Liver (tissue), 9 donors: ENCODE results near the gene QKI. TPM values are rescaled to one million over a fixed set of nuclear protein-coding genes. Genes with fewer than 3 reads are reported as not detected.

ENCODE experiments used
- DNase-seq: peaks from one replicate; pipeline ENCODE4 v3.0.0-alpha.2; 2017; ENCODE audit warnings: low spot score
- H3K27ac ChIP-seq, 2 donors: one replicate each; pipeline ENCODE4 v1.7.0; 2013; ENCODE audit warnings: inconsistent platforms in 2 of 2, low read length in 2 of 2, control low read depth in 1 of 2, low read depth in 1 of 2, mild to moderate bottlenecking in 1 of 2
- H3K27me3 ChIP-seq, 4 donors: one replicate each; pipeline versions ENCODE4 v1.6.1 to v1.7.0; 2013; ENCODE audit warnings: low read length in 3 of 4, inconsistent platforms in 1 of 4, mild to moderate bottlenecking in 1 of 4, moderate library complexity in 1 of 4; ENCODE audit not compliant: control insufficient read depth in 4 of 4, insufficient read depth in 4 of 4
- H3K36me3 ChIP-seq, 4 donors: one replicate each; pipeline versions ENCODE4 v1.6.1 to v1.7.0; 2013; ENCODE audit warnings: low read length in 3 of 4, mild to moderate bottlenecking in 3 of 4, low read depth in 1 of 4, moderate library complexity in 1 of 4; ENCODE audit not compliant: control insufficient read depth in 4 of 4, insufficient read depth in 3 of 4
- H3K4me1 ChIP-seq, 4 donors: one replicate each; pipeline versions ENCODE4 v1.6.1 to v1.7.0; 2013; ENCODE audit warnings: low read length in 3 of 4, mild to moderate bottlenecking in 3 of 4, moderate library complexity in 1 of 4; ENCODE audit not compliant: control insufficient read depth in 4 of 4, insufficient read depth in 4 of 4
- H3K4me3 ChIP-seq, 3 donors: one replicate each; pipeline versions ENCODE4 v1.6.1 to v1.7.0; 2013; ENCODE audit warnings: low read length in 3 of 3, control low read depth in 1 of 3, low read depth in 1 of 3, mild to moderate bottlenecking in 1 of 3
- H3K9ac ChIP-seq, 2 donors: one replicate each; pipeline ENCODE4 v1.7.0; 2013; ENCODE audit warnings: low read length in 2 of 2, mild to moderate bottlenecking in 2 of 2, moderate library complexity in 2 of 2, control low read depth in 1 of 2, low read depth in 1 of 2
- H3K9me3 ChIP-seq, 4 donors: one replicate each; pipeline versions ENCODE4 v1.6.1 to v1.7.0; 2013; ENCODE audit warnings: low read length in 3 of 4; ENCODE audit not compliant: control insufficient read depth in 4 of 4
- ATF3 ChIP-seq: IDR thresholded peaks from 2 replicates; pipeline ENCODE4 v1.6.1; 2016; ENCODE audit warnings: antibody characterized with exemption
- CTCF ChIP-seq: fragments of 150-350 bp; IDR thresholded peaks from 2 replicates; pipeline ENCODE4 v1.5.1; 2017; ENCODE audit warnings: improper control_type of control experiment, low read depth, low read length; ENCODE audit not compliant: missing input control
- EGR1 ChIP-seq, 2 donors: IDR thresholded peaks; 2 replicates each; pipeline ENCODE4 v1.6.1; 2016 to 2018; ENCODE audit warnings: antibody characterized with exemption in 2 of 2, low read depth in 2 of 2
- FOXA1 ChIP-seq: IDR thresholded peaks from 2 replicates; pipeline ENCODE4 v1.6.1; 2016; ENCODE audit warnings: antibody characterized with exemption
- FOXA2 ChIP-seq: IDR thresholded peaks from 2 replicates; pipeline ENCODE4 v1.6.1; 2016; ENCODE audit warnings: antibody characterized with exemption
- GABPA ChIP-seq, 2 donors: IDR thresholded peaks in 1 of 2; conservative IDR thresholded peaks in 1 of 2; 2 replicates each; pipeline ENCODE4 v1.6.1; 2016; ENCODE audit warnings: antibody characterized with exemption in 2 of 2, mild to moderate bottlenecking in 1 of 2, moderate library complexity in 1 of 2
- HNF4A ChIP-seq, 2 donors: conservative IDR thresholded peaks; 2 replicates each; pipeline ENCODE4 v1.6.1; 2016; ENCODE audit warnings: antibody characterized with exemption in 2 of 2, mild to moderate bottlenecking in 2 of 2
- HNF4G ChIP-seq: IDR thresholded peaks from 2 replicates; pipeline ENCODE4 v1.6.1; 2016; ENCODE audit warnings: antibody characterized with exemption
- JUND ChIP-seq, 2 donors: IDR thresholded peaks; 2 replicates each; pipeline ENCODE4 v1.6.1; 2016; ENCODE audit warnings: antibody characterized with exemption in 2 of 2
- MAX ChIP-seq: IDR thresholded peaks from 2 replicates; pipeline ENCODE4 v1.6.1; 2016; ENCODE audit warnings: antibody characterized with exemption
- NR2F2 ChIP-seq: IDR thresholded peaks from 2 replicates; pipeline ENCODE4 v1.6.1; 2016; ENCODE audit warnings: antibody characterized with exemption
- REST ChIP-seq: IDR thresholded peaks from 2 replicates; pipeline ENCODE4 v1.6.1; 2016; ENCODE audit warnings: antibody characterized with exemption, mild to moderate bottlenecking
- SP1 ChIP-seq: IDR thresholded peaks from 2 replicates; pipeline ENCODE4 v1.6.1; 2018; ENCODE audit warnings: antibody characterized with exemption, mild to moderate bottlenecking
- TAF1 ChIP-seq: conservative IDR thresholded peaks from 2 replicates; pipeline ENCODE4 v1.6.1; 2016; ENCODE audit warnings: antibody characterized with exemption, mild to moderate bottlenecking
- ZBTB33 ChIP-seq: IDR thresholded peaks from 2 replicates; pipeline ENCODE4 v1.6.1; 2016; ENCODE audit warnings: antibody characterized with exemption
- WGBS: extraction: QIAGEN DNeasy Blood & Tissue Kit; methylation state at CpG from one replicate; pipeline ENCODE4 v1.1.7; 2013; 5-methylcytosine and 5-hydroxymethylcytosine counted together
- polyA plus RNA-seq, 2 donors: library from polyadenylated mRNA; stranded (reverse) in 1 of 2; unstranded in 1 of 2; fragments of 200-250 nt in 1 of 2; fragments of >200 nt in 1 of 2; fragmentation: Nextera tagmentation in 1 of 2; extraction: Ambion mirVana in 1 of 2; gene quantifications; one replicate each; pipeline versions ENCODE4 v1.2.1 to v1.2.3, GENCODE V29; 2013 to 2015
- total RNA-seq, 2 donors: library from RNA; depleted of rRNA; stranded (reverse); fragments of >200 nt; gene quantifications; one replicate each; pipeline ENCODE4 v1.2.3, GENCODE V29; 2014
- donor health status: healthy.
- donor health status: healthy.
- donor health status: healthy.
- donor health status: healthy.
- donor health status: healthy.

QKI gene
- total and polyA plus RNA-seq, 4 donors: 22.7 to 97.0 (median 56.3) TPM

GRCh38 chr6:163608204-163608644, 193.7 kb downstream of the QKI start:
- TF ChIP-seq HNF4A (conservative IDR thresholded peaks at IDR 0.05): no peak
- no peak for TF ChIP-seq EGR1 (IDR thresholded peaks at IDR 0.05; ENCODE audit: low read depth in 2 of 2)
- TF ChIP-seq REST: no peak
- no peak for TF ChIP-seq MAX
- no peak for TF ChIP-seq SP1
- no peak for TF ChIP-seq NR2F2
- TF ChIP-seq GABPA (IDR thresholded peaks at IDR 0.05 in 1 of 2, conservative IDR thresholded peaks at IDR 0.05 in 1 of 2): no peak
- no peak for TF ChIP-seq FOXA2
- no peak for TF ChIP-seq ZBTB33
- no peak for DNase-seq
- Histone ChIP-seq H3K4me3 (no peak overlapping the region), H3K27me3 (no peaks in the 10 kb centered on the region), H3K9ac (no peak overlapping the region), H3K9me3 (no peaks in the 10 kb centered on the region), H3K4me1 (no peaks in the 10 kb centered on the region), H3K27ac (no peak overlapping the region), H3K36me3 (no peaks in the 10 kb centered on the region)
- WGBS: 84% methylated on average over 17 of the region's 17 CpGs

GRCh38 chr6:163612200-163612599, 197.7 kb downstream of the QKI start:
- Histone ChIP-seq H3K9me3 (no peaks in the 10 kb centered on the region), H3K4me1 (no peaks in the 10 kb centered on the region), H3K9ac (no peak overlapping the region), H3K27me3 (no peaks in the 10 kb centered on the region), H3K27ac (no peak overlapping the region), H3K4me3 (no peak overlapping the region), H3K36me3 (no peaks in the 10 kb centered on the region)
- DNase-seq: no peak
- TF ChIP-seq MAX: no peak
- no peak for TF ChIP-seq SP1
- TF ChIP-seq TAF1: no peak
- TF ChIP-seq GABPA (IDR thresholded peaks at IDR 0.05 in 1 of 2, conservative IDR thresholded peaks at IDR 0.05 in 1 of 2): no peak
- TF ChIP-seq REST: no peak
- TF ChIP-seq HNF4G: no peak
- TF ChIP-seq FOXA1: no peak
- no peak for TF ChIP-seq FOXA2
- no peak for TF ChIP-seq JUND (IDR thresholded peaks at IDR 0.05)
- no peak for TF ChIP-seq NR2F2
- no peak for TF ChIP-seq ATF3
- TF ChIP-seq EGR1 (IDR thresholded peaks at IDR 0.05; ENCODE audit: low read depth in 2 of 2): no peak
- TF ChIP-seq ZBTB33: no peak
- no peak for TF ChIP-seq CTCF
- no peak for TF ChIP-seq HNF4A (conservative IDR thresholded peaks at IDR 0.05)
- 80% methylated on average over 8 of the region's 8 CpGs for WGBS
